Panc1 (cell line): ENCODE data around the gene SARDH. TPM values are rescaled to one million over a fixed set of nuclear protein-coding genes. Genes with fewer than 3 reads are reported as not detected.

Experiments
- ATAC-seq: fragments of 200-7000 bp; cut with Tn5 transposase; 2 replicates; pipeline ENCODE4 v1.9.1; 2020; ENCODE audit warnings: mild to moderate bottlenecking, moderate library complexity
- BruUV-seq: library from RNA; stranded (reverse); fragments of 400-500 nt; replicated peaks from 2 replicates; lab custom pipeline; 2021; lab: Mats Ljungman, UMichigan
- CTCF ChIA-PET: fragments of 300-600 bp; sonication (Branson Sonifier 250); formaldehyde crosslinking; loops from one replicate; lab custom pipeline; 2022; ENCODE audit warnings: antibody characterized with exemption; lab: Charles Lee
- POLR2A ChIA-PET: fragments of 300-600 bp; sonication (Branson Sonifier 250); formaldehyde crosslinking; loops from one replicate; lab custom pipeline; 2022; ENCODE audit warnings: antibody characterized with exemption; lab: Charles Lee
- DNase-seq: peaks from one replicate; pipeline ENCODE4 v3.0.0-alpha.2; 2010; ENCODE audit warnings: low read depth, low spot score
- H3K27ac ChIP-seq: 2 replicates; pipeline ENCODE4 v1.5.1; 2011; ENCODE audit warnings: mild to moderate bottlenecking, low read length, inconsistent platforms
- H3K27me3 ChIP-seq: fragments of 200-500 bp; sonication (Bioruptor generic); 2 replicates; pipeline ENCODE4 v1.6.0; 2014; ENCODE audit warnings: low read length, inconsistent platforms; ENCODE audit not compliant: control insufficient read depth, insufficient read depth
- H3K36me3 ChIP-seq: fragments of 200-500 bp; sonication (Bioruptor generic); 2 replicates; pipeline ENCODE4 v1.5.1; 2014; ENCODE audit warnings: inconsistent platforms, mild to moderate bottlenecking, low read length, moderate library complexity; ENCODE audit not compliant: control insufficient read depth, insufficient read depth
- H3K4me1 ChIP-seq: 2 replicates; pipeline ENCODE4 v1.5.1; 2011; ENCODE audit warnings: inconsistent platforms, mild to moderate bottlenecking, low read length, moderate library complexity; ENCODE audit not compliant: control insufficient read depth, insufficient read depth
- H3K4me3 ChIP-seq, 2 experiments: 2 replicates each; pipeline ENCODE4 v1.5.1; 2011 to 2012; ENCODE audit warnings: low read depth in 2 of 2, low read length in 2 of 2, mild to moderate bottlenecking in 2 of 2, inconsistent platforms in 1 of 2, moderate library complexity in 1 of 2
- H3K9me3 ChIP-seq: fragments of 200-500 bp; sonication (Bioruptor generic); 2 replicates; pipeline ENCODE4 v1.5.1; 2014; ENCODE audit warnings: low read depth, mild to moderate bottlenecking, inconsistent platforms, low read length, moderate library complexity; ENCODE audit not compliant: control insufficient read depth, insufficient read depth
- POLR2AphosphoS5 ChIP-seq: IDR thresholded peaks from 2 replicates; pipeline ENCODE4 v1.6.1; 2012; ENCODE audit warnings: mild to moderate bottlenecking, low read depth, low read length, moderate library complexity
- SIN3A ChIP-seq: IDR thresholded peaks from 2 replicates; pipeline ENCODE4 v1.6.1; 2012; ENCODE audit warnings: low read depth, mild to moderate bottlenecking, low read length, moderate library complexity, borderline replicate concordance; ENCODE audit not compliant: insufficient read depth
- TCF7L2 ChIP-seq: IDR thresholded peaks from 2 replicates; pipeline ENCODE4 v1.6.1; 2011; ENCODE audit warnings: mild to moderate bottlenecking, low read depth, low read length, inconsistent platforms
- in situ Hi-C: cut with HindIII; loops from 2 replicates; pipeline ENCODE4 v1.10.0; 2016; ENCODE audit warnings: low sequenced_read_pairs, low pct_unique_long_range_greater_than_20kb
- intact Hi-C: fragments of 100-400 bp; cut with micrococcal nuclease; formaldehyde crosslinking; loops from one replicate; pipeline ENCODE4 v1.10.0; 2022; ENCODE audit not compliant: unreplicated experiment
- total RNA-seq: library from RNA; stranded (reverse); gene quantifications from one replicate; pipeline ENCODE4 v1.2.1, GENCODE V29; 2021; ENCODE audit not compliant: unreplicated experiment
- TF ChIP-seq, protein P1 (sequence below): fragments of 450-650 bp; IDR thresholded peaks from 2 replicates; pipeline ENCODE4 v1.5.1; 2017; ENCODE audit warnings: mild to moderate bottlenecking
- TF ChIP-seq, protein P2 (sequence below), 2 experiments: IDR thresholded peaks; 2 replicates each; pipeline ENCODE4 v1.6.1; 2011 to 2012; ENCODE audit warnings: low read depth in 2 of 2, control low read depth in 1 of 2, low read length in 1 of 2, mild to moderate bottlenecking in 1 of 2, moderate library complexity in 1 of 2; ENCODE audit not compliant: insufficient read depth in 1 of 2

SARDH gene
- total RNA-seq, 1 experiment from 2014 or later, result 0.13 TPM

DNA sequence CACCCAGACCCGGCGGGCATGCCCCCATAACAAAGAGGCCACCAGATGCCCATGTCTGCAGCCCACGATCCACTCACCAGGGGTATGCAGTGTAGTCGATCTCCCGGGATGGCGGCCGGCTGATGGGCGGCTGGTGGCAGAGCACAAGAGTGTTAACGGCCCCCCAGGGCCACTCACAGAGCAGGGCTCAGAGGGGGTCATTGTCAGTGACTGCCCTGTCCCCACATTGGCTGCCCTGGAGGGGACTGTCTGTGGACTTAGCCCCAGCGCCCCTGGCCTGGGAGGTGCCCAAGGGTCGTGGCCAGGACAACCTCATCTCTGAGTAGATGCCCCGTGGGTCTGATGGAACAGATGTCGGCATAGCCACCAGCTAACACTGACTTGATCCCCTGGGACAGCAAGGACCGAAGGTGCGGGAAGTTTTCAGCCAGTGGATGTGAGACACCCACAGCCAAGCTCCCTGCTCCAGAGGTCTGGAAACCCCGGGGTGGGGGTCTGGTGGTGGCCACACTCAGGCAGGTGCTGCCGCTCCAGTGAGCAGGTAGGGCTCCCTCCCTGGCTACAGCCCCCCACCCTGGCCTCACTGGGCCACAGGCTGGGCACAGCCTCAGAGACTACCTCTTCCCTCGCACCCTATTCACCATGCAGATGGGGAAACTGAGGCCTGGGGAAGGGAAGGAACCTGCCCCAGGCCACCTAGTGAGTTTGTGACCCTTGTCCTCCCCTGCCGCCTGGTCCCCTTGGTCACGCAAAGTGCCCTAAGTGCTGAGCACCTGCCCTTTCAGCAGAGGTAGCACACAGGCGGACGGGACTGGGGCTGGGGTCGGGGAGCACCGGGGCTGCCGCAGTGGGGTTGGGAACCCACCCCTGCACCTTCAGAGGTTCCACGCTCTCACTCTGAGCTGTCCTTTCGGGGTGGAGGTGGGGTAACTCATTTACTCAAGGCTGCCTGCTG is 38.1 kb upstream of the SARDH start:
- Histone ChIP-seq H3K4me3 (no peak overlapping the region), H3K27me3 (no peaks in the 10 kb centered on the region), H3K4me1 (no peaks in the 10 kb centered on the region), H3K27ac (no peak overlapping the region), H3K9me3 (no peaks in the 10 kb centered on the region), H3K36me3 (no peaks in the 10 kb centered on the region)
- intact Hi-C loops, result no loop called here
- in situ Hi-C loops, result no loop called here
- no TSS peak for BruUV-seq
- TF ChIP-seq, protein P1, sequence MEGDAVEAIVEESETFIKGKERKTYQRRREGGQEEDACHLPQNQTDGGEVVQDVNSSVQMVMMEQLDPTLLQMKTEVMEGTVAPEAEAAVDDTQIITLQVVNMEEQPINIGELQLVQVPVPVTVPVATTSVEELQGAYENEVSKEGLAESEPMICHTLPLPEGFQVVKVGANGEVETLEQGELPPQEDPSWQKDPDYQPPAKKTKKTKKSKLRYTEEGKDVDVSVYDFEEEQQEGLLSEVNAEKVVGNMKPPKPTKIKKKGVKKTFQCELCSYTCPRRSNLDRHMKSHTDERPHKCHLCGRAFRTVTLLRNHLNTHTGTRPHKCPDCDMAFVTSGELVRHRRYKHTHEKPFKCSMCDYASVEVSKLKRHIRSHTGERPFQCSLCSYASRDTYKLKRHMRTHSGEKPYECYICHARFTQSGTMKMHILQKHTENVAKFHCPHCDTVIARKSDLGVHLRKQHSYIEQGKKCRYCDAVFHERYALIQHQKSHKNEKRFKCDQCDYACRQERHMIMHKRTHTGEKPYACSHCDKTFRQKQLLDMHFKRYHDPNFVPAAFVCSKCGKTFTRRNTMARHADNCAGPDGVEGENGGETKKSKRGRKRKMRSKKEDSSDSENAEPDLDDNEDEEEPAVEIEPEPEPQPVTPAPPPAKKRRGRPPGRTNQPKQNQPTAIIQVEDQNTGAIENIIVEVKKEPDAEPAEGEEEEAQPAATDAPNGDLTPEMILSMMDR, result no peak
- TF ChIP-seq TCF7L2 (no peak), POLR2AphosphoS5 (no peak), SIN3A (no peak)
- TF ChIP-seq, protein P2, sequence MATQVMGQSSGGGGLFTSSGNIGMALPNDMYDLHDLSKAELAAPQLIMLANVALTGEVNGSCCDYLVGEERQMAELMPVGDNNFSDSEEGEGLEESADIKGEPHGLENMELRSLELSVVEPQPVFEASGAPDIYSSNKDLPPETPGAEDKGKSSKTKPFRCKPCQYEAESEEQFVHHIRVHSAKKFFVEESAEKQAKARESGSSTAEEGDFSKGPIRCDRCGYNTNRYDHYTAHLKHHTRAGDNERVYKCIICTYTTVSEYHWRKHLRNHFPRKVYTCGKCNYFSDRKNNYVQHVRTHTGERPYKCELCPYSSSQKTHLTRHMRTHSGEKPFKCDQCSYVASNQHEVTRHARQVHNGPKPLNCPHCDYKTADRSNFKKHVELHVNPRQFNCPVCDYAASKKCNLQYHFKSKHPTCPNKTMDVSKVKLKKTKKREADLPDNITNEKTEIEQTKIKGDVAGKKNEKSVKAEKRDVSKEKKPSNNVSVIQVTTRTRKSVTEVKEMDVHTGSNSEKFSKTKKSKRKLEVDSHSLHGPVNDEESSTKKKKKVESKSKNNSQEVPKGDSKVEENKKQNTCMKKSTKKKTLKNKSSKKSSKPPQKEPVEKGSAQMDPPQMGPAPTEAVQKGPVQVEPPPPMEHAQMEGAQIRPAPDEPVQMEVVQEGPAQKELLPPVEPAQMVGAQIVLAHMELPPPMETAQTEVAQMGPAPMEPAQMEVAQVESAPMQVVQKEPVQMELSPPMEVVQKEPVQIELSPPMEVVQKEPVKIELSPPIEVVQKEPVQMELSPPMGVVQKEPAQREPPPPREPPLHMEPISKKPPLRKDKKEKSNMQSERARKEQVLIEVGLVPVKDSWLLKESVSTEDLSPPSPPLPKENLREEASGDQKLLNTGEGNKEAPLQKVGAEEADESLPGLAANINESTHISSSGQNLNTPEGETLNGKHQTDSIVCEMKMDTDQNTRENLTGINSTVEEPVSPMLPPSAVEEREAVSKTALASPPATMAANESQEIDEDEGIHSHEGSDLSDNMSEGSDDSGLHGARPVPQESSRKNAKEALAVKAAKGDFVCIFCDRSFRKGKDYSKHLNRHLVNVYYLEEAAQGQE (IDR thresholded peaks at IDR 0.05; ENCODE audit: insufficient read depth in 1 of 2, low read depth in 2 of 2, low read length in 1 of 2), result no peak
- no peak for ATAC-seq
- no peak for DNase-seq
- POLR2A ChIA-PET, result no interaction called here
- CTCF ChIA-PET, result no interaction called here

DNA sequence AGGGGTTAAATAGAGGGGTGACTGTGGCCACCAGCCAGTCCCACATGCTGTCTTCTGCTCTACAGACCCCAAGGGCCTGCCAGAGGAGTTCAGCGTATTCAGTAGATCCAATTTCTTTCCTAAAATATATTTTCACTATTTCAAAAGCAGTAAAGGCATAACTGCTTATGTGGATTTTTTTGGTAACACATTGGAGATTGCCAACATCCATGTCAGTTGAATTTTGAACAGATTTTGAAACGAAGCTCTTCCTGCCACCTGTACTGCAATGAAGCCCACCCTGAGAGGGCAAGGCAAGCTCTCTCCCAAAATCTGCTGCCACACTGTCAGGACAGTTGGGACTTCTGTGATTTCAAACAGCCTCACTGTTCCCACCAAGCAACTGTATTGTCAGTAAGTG is 37.1 kb upstream of the SARDH start:
- no TSS peak for BruUV-seq
- in situ Hi-C loops (no loop called here), intact Hi-C loops (no loop called here)
- CTCF ChIA-PET, result no interaction called here
- POLR2A ChIA-PET, result no interaction called here
- no peak overlapping the region for H3K27ac ChIP-seq
- H3K4me1 ChIP-seq, result no peaks in the 10 kb centered on the region
- no peak for DNase-seq
- TF ChIP-seq TCF7L2 (no peak), SIN3A (no peak), POLR2AphosphoS5 (no peak)
- TF ChIP-seq, protein P2 (IDR thresholded peaks at IDR 0.05; ENCODE audit: insufficient read depth in 1 of 2, low read depth in 2 of 2, low read length in 1 of 2), result no peak
- TF ChIP-seq, protein P1, result no peak
- no peaks in the 10 kb centered on the region for H3K27me3 ChIP-seq
- no peak for ATAC-seq
- no peaks in the 10 kb centered on the region for H3K9me3 ChIP-seq
- no peak overlapping the region for H3K4me3 ChIP-seq
- no peaks in the 10 kb centered on the region for H3K36me3 ChIP-seq
